Neuron (in vitro differentiated cells): ENCODE measurements around the gene SPSB4.

Source experiments
- H2AFZ ChIP-seq: one replicate; pipeline ENCODE4 v1.6.1; 2013; ENCODE audit warnings: low read depth, mild to moderate bottlenecking, inconsistent platforms, low read length, moderate library complexity
- H3K27me3 ChIP-seq: one replicate; pipeline ENCODE4 v1.6.1; 2013; ENCODE audit warnings: low read length; ENCODE audit not compliant: insufficient read depth
- H3K36me3 ChIP-seq: one replicate; pipeline ENCODE4 v1.6.1; 2013; ENCODE audit warnings: low read length; ENCODE audit not compliant: insufficient read depth
- H3K4me1 ChIP-seq: one replicate; pipeline ENCODE4 v1.6.1; 2013; ENCODE audit warnings: low read length; ENCODE audit not compliant: insufficient read depth
- H3K4me3 ChIP-seq: 2 replicates; pipeline ENCODE4 v1.5.1; 2013; ENCODE audit warnings: mild to moderate bottlenecking, low read length, moderate library complexity
- H3K9me3 ChIP-seq: one replicate; pipeline ENCODE4 v1.6.1; 2013; ENCODE audit warnings: low read length

The SPSB4 gene

GRCh38 chr3:141057946-141058800, 7.0 kb downstream of the SPSB4 start:
- H3K9me3 ChIP-seq, result peaks cover 6% of the 10 kb centered on the region
- no peaks in the 10 kb centered on the region for H3K27me3 ChIP-seq
- H3K4me3 ChIP-seq, result no peak overlapping the region
- H3K36me3 ChIP-seq, result peaks cover 7% of the 10 kb centered on the region
- H2AFZ ChIP-seq, result no peak overlapping the region
- H3K4me1 ChIP-seq, result peaks cover 51% of the 10 kb centered on the region

DNA sequence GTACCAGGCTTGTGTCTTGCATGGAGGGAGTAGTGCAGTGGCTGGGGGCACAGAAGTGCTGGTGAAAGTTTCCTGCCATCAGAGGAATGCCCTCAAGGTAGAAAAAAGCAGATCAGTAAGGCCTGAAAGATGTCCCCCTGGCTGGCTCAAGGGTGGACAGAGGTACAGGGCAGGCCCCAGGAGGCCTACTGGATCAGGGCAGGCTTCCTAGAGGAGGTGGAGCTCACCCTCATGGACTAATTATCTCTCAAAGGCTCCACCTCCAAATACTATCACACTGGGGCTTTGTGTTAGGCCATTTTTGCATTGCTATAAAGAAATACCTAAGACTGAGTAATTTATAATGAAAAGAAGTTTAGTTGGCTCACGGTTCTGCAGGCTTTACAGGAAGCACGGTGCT, 7.8 kb downstream of the SPSB4 start:
- peaks cover 49% of the 10 kb centered on the region for H3K4me1 ChIP-seq
- H3K9me3 ChIP-seq, result peaks cover 6% of the 10 kb centered on the region
- peaks cover 5% of the 10 kb centered on the region for H3K36me3 ChIP-seq
- no peak overlapping the region for H2AFZ ChIP-seq
- no peaks in the 10 kb centered on the region for H3K27me3 ChIP-seq
- no peak overlapping the region for H3K4me3 ChIP-seq

GRCh38 chr3:141059816-141060215, 8.7 kb downstream of the SPSB4 start:
- Histone ChIP-seq H3K4me3 (no peak overlapping the region), H2AFZ (no peak overlapping the region), H3K4me1 (peaks cover 44% of the 10 kb centered on the region), H3K9me3 (peaks cover 6% of the 10 kb centered on the region), H3K36me3 (peaks cover 7% of the 10 kb centered on the region), H3K27me3 (no peaks in the 10 kb centered on the region)

DNA sequence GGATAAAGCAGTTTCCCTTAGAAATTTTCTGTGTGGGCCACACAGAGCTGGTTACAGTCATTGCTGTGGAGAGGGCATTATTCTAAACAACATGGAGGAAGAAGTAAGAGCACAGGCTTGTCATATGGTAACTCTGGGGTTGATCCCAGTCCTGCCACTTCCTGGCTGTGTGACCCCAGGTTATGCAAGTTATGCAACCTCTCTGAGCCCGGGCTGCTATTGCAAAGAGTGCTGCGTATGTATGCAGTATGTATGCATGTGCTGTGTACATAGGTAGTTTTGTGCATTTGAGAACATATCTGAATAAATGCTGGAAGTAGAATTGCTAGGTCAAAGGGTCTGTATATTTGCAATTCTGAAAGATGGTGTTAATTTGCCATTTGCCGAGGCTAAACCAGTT, 9.2 kb downstream of the SPSB4 start:
- no peak overlapping the region for H2AFZ ChIP-seq
- no peaks in the 10 kb centered on the region for H3K27me3 ChIP-seq
- H3K4me1 ChIP-seq, result peaks cover 39% of the 10 kb centered on the region
- peaks cover 10% of the 10 kb centered on the region for H3K36me3 ChIP-seq
- H3K9me3 ChIP-seq, result peaks cover 6% of the 10 kb centered on the region
- no peak overlapping the region for H3K4me3 ChIP-seq

- Histone ChIP-seq H3K27me3 (no peaks in the 10 kb centered on the region), H3K36me3 (peaks cover 41% of the 10 kb centered on the region), H3K4me3 (no peak overlapping the region), H2AFZ (no peak overlapping the region), H3K9me3 (peaks cover 6% of the 10 kb centered on the region), H3K4me1 (peaks cover 6% of the 10 kb centered on the region)
Measured at GRCh38 chr3:141063831-141064230, 12.7 kb downstream of the SPSB4 start.

- Histone ChIP-seq H3K36me3 (peaks cover 42% of the 10 kb centered on the region), H3K27me3 (no peaks in the 10 kb centered on the region), H3K4me3 (no peak overlapping the region), H3K9me3 (peaks cover 3% of the 10 kb centered on the region), H2AFZ (no peak overlapping the region), H3K4me1 (peaks cover 11% of the 10 kb centered on the region)
Measured at GRCh38 chr3:141064255-141064926, 13.2 kb downstream of the SPSB4 start.

GRCh38 chr3:141065258-141065657, 14.1 kb downstream of the SPSB4 start:
- H3K9me3 ChIP-seq, result no peaks in the 10 kb centered on the region
- peaks cover 39% of the 10 kb centered on the region for H3K36me3 ChIP-seq
- no peak overlapping the region for H2AFZ ChIP-seq

DNA sequence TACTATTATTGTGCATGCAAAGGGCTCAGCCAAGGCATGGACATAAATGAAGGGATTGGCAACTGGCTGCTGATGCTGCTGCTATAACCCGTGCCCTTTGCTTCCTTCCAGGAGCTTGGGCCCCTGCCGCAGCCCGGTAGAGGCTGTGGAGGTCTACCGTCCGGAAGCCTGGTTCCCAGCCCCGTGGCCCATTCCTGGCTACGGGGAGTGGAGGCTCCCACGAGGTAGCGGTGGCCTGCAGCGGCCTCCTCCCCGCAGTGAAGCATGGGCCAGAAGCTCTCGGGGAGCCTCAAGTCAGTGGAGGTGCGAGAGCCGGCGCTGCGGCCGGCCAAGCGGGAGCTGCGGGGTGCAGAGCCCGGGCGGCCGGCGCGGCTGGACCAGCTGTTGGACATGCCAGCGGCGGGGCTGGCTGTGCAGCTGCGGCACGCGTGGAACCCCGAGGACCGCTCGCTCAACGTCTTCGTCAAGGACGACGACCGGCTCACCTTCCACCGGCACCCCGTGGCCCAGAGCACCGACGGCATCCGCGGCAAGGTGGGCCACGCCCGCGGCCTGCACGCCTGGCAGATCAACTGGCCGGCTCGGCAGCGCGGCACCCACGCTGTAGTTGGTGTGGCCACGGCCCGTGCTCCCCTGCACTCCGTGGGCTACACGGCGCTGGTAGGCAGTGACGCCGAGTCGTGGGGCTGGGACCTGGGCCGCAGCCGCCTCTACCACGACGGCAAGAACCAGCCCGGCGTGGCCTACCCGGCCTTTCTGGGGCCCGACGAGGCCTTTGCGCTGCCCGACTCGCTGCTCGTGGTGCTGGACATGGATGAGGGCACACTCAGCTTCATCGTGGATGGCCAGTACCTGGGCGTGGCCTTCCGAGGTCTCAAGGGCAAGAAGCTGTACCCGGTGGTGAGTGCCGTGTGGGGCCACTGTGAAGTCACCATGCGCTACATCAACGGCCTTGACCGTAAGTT, 15.0 kb downstream of the SPSB4 start:
- Histone ChIP-seq H3K4me3 (no peak overlapping the region), H3K9me3 (no peaks in the 10 kb centered on the region), H3K4me1 (peaks cover 28% of the 10 kb centered on the region), H3K27me3 (no peaks in the 10 kb centered on the region), H2AFZ (no peak overlapping the region), H3K36me3 (peaks cover 39% of the 10 kb centered on the region)

More at GRCh38 chr3:141065258-141065657, 14.1 kb downstream of the SPSB4 start:
- no peaks in the 10 kb centered on the region for H3K27me3 ChIP-seq
- peaks cover 19% of the 10 kb centered on the region for H3K4me1 ChIP-seq
- H3K4me3 ChIP-seq, result no peak overlapping the region

DNA sequence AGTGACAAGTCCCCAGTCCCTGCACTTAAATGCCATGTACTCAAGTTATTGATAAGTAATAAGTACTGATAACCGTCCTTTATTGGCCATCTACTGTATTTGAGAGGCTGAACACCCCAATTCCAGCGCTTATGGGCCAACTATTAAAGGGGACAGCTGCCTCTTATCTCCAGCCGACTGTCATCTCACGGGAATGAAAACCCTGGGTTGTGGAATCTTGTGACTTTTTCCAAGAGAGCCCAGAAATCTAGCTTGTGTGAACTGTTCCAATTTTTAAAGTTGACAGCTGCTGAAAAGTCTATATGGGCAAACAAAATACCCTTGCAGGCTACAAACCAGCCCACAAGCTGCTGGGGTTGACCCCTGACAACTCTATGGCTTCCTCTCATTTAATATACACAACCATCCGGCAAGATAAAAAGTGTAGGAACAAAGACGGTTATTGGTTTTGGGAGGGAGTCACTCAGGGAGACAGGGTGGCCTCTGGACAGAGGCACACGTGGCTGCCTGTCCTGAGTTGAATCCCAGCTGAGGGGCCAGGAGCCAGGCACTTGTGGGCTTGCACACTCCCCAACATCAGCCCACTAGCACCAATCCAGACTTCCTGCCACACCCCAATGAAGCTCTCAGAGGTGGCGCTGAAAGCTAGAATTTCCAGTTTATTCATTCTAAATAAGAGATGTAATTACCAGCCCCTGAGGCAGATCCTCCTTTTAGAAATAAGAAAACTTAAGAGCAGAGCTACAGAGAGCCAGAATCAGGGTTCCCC, 16.2 kb downstream of the SPSB4 start:
- H3K27me3 ChIP-seq, result no peaks in the 10 kb centered on the region
- peaks cover 39% of the 10 kb centered on the region for H3K36me3 ChIP-seq
- H3K4me1 ChIP-seq, result peaks cover 41% of the 10 kb centered on the region
- H2AFZ ChIP-seq, result no peak overlapping the region
- no peak overlapping the region for H3K4me3 ChIP-seq
- no peaks in the 10 kb centered on the region for H3K9me3 ChIP-seq

- no peaks in the 10 kb centered on the region for H3K27me3 ChIP-seq
- peaks cover 62% of the 10 kb centered on the region for H3K4me1 ChIP-seq
- no peak overlapping the region for H3K4me3 ChIP-seq
- H3K9me3 ChIP-seq, result no peaks in the 10 kb centered on the region
- H3K36me3 ChIP-seq, result peaks cover 34% of the 10 kb centered on the region
- H2AFZ ChIP-seq, result no peak overlapping the region
Measured at GRCh38 chr3:141070229-141070628, 19.1 kb downstream of the SPSB4 start.

GRCh38 chr3:141070727-141071357, 19.7 kb downstream of the SPSB4 start:
- H3K27me3 ChIP-seq, result no peaks in the 10 kb centered on the region
- H3K9me3 ChIP-seq, result no peaks in the 10 kb centered on the region
- no peak overlapping the region for H2AFZ ChIP-seq
- H3K36me3 ChIP-seq, result peaks cover 31% of the 10 kb centered on the region
- no peak overlapping the region for H3K4me3 ChIP-seq
- peaks cover 66% of the 10 kb centered on the region for H3K4me1 ChIP-seq
